ENCODE data around the gene COA5.

DNA sequence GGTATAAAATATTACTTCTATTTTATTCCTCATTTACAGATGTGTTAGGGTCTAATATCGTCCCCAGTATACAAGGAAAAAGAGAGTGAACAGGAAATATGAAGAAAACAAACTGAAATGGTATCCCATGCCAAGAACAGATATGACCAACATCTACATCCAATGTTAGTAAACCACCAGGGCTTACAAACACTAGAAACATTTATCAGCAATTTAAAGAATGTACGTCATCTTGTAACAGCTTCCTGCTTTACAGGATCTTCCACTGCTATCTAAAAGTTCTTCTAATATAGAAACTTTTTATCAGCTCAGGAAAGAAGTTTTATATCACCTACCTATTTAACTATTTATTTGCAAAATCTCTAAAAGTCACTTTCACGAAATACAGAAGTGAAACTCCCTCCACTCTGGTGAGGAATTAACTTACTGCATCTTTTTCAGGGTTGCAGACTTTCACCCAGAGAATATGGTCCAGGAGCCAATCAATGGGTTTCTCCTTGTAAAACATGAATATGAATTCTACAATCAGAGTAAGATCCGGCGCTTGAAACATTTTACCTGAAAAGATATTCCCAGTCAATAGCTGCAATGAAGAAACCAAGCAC lies 35.3 kb upstream of the COA5 start:
- TF ChIP-seq, protein P1, sequence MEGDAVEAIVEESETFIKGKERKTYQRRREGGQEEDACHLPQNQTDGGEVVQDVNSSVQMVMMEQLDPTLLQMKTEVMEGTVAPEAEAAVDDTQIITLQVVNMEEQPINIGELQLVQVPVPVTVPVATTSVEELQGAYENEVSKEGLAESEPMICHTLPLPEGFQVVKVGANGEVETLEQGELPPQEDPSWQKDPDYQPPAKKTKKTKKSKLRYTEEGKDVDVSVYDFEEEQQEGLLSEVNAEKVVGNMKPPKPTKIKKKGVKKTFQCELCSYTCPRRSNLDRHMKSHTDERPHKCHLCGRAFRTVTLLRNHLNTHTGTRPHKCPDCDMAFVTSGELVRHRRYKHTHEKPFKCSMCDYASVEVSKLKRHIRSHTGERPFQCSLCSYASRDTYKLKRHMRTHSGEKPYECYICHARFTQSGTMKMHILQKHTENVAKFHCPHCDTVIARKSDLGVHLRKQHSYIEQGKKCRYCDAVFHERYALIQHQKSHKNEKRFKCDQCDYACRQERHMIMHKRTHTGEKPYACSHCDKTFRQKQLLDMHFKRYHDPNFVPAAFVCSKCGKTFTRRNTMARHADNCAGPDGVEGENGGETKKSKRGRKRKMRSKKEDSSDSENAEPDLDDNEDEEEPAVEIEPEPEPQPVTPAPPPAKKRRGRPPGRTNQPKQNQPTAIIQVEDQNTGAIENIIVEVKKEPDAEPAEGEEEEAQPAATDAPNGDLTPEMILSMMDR (conservative IDR thresholded peaks at IDR 0.05; ENCODE audit: low read depth, low read length), result no peak
- TF ChIP-seq EZH2 (IDR thresholded peaks at IDR 0.05; ENCODE audit: borderline replicate concordance, low read depth, low read length, poor library complexity, severe bottlenecking), result no peak

Data from A673 (cell line).